HepG2 (cell line): ENCODE measurements around the gene CORO7. TPM values are rescaled to one million over a fixed set of nuclear protein-coding genes. Genes with fewer than 3 reads are reported as not detected.

ENCODE experiments used
- ARHGAP35 ChIP-seq: sonication (generic); formaldehyde crosslinking; IDR thresholded peaks from 2 replicates; pipeline ENCODE4 v1.9.0; 2022; ENCODE audit warnings: mild to moderate bottlenecking, inconsistent platforms, moderate library complexity, missing genetic modification reagents, borderline replicate concordance
- CCAR2 ChIP-seq: fragments of 200-400 bp; formaldehyde crosslinking; optimal IDR thresholded peaks from 2 replicates; pipeline ENCODE3; 2018; ENCODE audit warnings: low read depth, mild to moderate bottlenecking, low read length, moderate library complexity
- CREB1 ChIP-seq, 2 experiments: fragments of 450-650 bp in 1 of 2; IDR thresholded peaks; 2 replicates each; pipeline ENCODE4 v1.6.1; 2016 to 2017; ENCODE audit warnings: control low read depth in 1 of 2, mild to moderate bottlenecking in 1 of 2, missing compliant biosample characterization in 1 of 2, missing genetic modification characterization in 1 of 2
- GLI4 ChIP-seq: sonication (generic); formaldehyde crosslinking; IDR thresholded peaks from 2 replicates; pipeline ENCODE4 v1.5.1; 2020; ENCODE audit warnings: missing genetic modification reagents, mild to moderate bottlenecking, moderate library complexity, borderline replicate concordance
- GMEB2 ChIP-seq: IDR thresholded peaks from 2 replicates; pipeline ENCODE4 v1.6.1; 2016; ENCODE audit warnings: missing biosample characterization, missing genetic modification reagents, low read depth
- HNF4G ChIP-seq, 2 experiments: sonication (generic) in 1 of 2; formaldehyde crosslinking in 1 of 2; IDR thresholded peaks; 2 replicates each; pipeline versions ENCODE4 v1.4.0 to v1.6.1; 2011 to 2020; ENCODE audit warnings: borderline replicate concordance in 2 of 2, low read depth in 2 of 2, mild to moderate bottlenecking in 2 of 2, low read length in 1 of 2, missing genetic modification reagents in 1 of 2, moderate library complexity in 1 of 2
- MAFG ChIP-seq: sonication (generic); formaldehyde crosslinking; IDR thresholded peaks from 2 replicates; pipeline ENCODE4 v1.5.1; 2020; ENCODE audit warnings: mild to moderate bottlenecking, missing genetic modification reagents
- MED8 ChIP-seq: sonication (generic); formaldehyde crosslinking; IDR thresholded peaks from 2 replicates; pipeline ENCODE4 v1.8.1; 2023; ENCODE audit warnings: mild to moderate bottlenecking, missing genetic modification reagents; ENCODE audit not compliant: insufficient replicate concordance
- MEF2D ChIP-seq: sonication (generic); formaldehyde crosslinking; IDR thresholded peaks from 2 replicates; pipeline ENCODE4 v1.5.1; 2020; ENCODE audit warnings: mild to moderate bottlenecking, missing genetic modification reagents
- NR2F6 ChIP-seq, 2 experiments: IDR thresholded peaks; 2 replicates each; pipeline ENCODE4 v1.6.1; 2016; ENCODE audit warnings: antibody characterized with exemption in 1 of 2, mild to moderate bottlenecking in 1 of 2
- PAF1 ChIP-seq: IDR thresholded peaks from 2 replicates; pipeline ENCODE4 v1.6.1; 2016; ENCODE audit warnings: missing genetic modification reagents, missing compliant biosample characterization
- PCBP1 ChIP-seq: fragments of 200-400 bp; formaldehyde crosslinking; IDR thresholded peaks from 2 replicates; pipeline ENCODE4 v1.6.1; 2017; ENCODE audit warnings: mild to moderate bottlenecking, low read depth, low read length, borderline replicate concordance
- SAP130 ChIP-seq: IDR thresholded peaks from 2 replicates; pipeline ENCODE4 v1.6.1; 2016; ENCODE audit warnings: low read depth
- SNAPC2 ChIP-seq: sonication (generic); formaldehyde crosslinking; IDR thresholded peaks from 2 replicates; pipeline ENCODE4 v1.8.1; 2022; ENCODE audit warnings: mild to moderate bottlenecking, missing genetic modification reagents
- ZFYVE20 ChIP-seq: sonication (generic); formaldehyde crosslinking; IDR thresholded peaks from 2 replicates; pipeline ENCODE4 v1.8.0; 2023; ENCODE audit warnings: low read depth, mild to moderate bottlenecking, moderate library complexity, missing genetic modification reagents, borderline replicate concordance
- ZIK1 ChIP-seq: sonication (generic); formaldehyde crosslinking; IDR thresholded peaks from 2 replicates; pipeline ENCODE4 v1.5.0; 2020; ENCODE audit warnings: mild to moderate bottlenecking, low read depth, missing genetic modification reagents, borderline replicate concordance
- ZMYM4 ChIP-seq: sonication (generic); formaldehyde crosslinking; IDR thresholded peaks from 2 replicates; pipeline ENCODE4 v1.8.1; 2023; ENCODE audit warnings: mild to moderate bottlenecking, missing genetic modification reagents
- ZNF441 ChIP-seq: sonication (generic); formaldehyde crosslinking; IDR thresholded peaks from 2 replicates; pipeline ENCODE4 v1.7.0; 2021; ENCODE audit warnings: missing genetic modification reagents, borderline replicate concordance
- ZNF772 ChIP-seq: sonication (generic); formaldehyde crosslinking; IDR thresholded peaks from 2 replicates; pipeline ENCODE4 v1.5.0; 2020; ENCODE audit warnings: mild to moderate bottlenecking, missing genetic modification reagents
- ZNF83 ChIP-seq: sonication (generic); formaldehyde crosslinking; IDR thresholded peaks from 2 replicates; pipeline ENCODE4 v1.4.0; 2020; ENCODE audit warnings: missing genetic modification reagents, mild to moderate bottlenecking, borderline replicate concordance
- polyA plus RNA-seq, 8 experiments: library from polyadenylated mRNA; depleted of rRNA in 3 of 8; stranded (reverse) in 7 of 8; unstranded in 1 of 8; fragments of >200 nt; fragmentation: Illumina TruSeq in 4 of 8; extraction: Trizol in 4 of 8; gene quantifications; 2 replicates each; pipeline versions ENCODE4 v1.2.1 to v1.2.3, GENCODE V29; 2011 to 2016; ENCODE audit warnings: low read depth in 4 of 8, missing spikeins in 1 of 8, mixed read lengths in 1 of 8; ENCODE audit not compliant: insufficient read depth in 1 of 8
- total RNA-seq, 5 experiments: library from RNA; depleted of rRNA; stranded (reverse); fragments of >200 nt; fragmentation: Illumina TruSeq; extraction: Trizol; gene quantifications; 2 replicates each; pipeline ENCODE4 v1.2.3, GENCODE V29; 2016; ENCODE audit warnings: low read depth in 1 of 5
- TF ChIP-seq, protein P1 (sequence below): sonication (generic); formaldehyde crosslinking; IDR thresholded peaks from 2 replicates; pipeline ENCODE4 v1.4.0; 2020; ENCODE audit warnings: mild to moderate bottlenecking, missing genetic modification reagents, borderline replicate concordance
- TF ChIP-seq, protein P2 (sequence below): sonication (generic); formaldehyde crosslinking; IDR thresholded peaks from 2 replicates; pipeline ENCODE4 v1.4.0; 2020; ENCODE audit warnings: missing genetic modification reagents, low read depth, mild to moderate bottlenecking, borderline replicate concordance
- TF ChIP-seq, protein P3 (sequence below): sonication (generic); formaldehyde crosslinking; IDR thresholded peaks from 2 replicates; pipeline ENCODE4 v1.5.1; 2020; ENCODE audit warnings: mild to moderate bottlenecking, moderate library complexity, missing genetic modification reagents

The CORO7 gene
- total and polyA plus RNA-seq, 2 of the 13 experiments (the other 11 are each of a cell fraction or from before 2014, with no cell fraction given) = 9.9 to 14.3 TPM

DNA sequence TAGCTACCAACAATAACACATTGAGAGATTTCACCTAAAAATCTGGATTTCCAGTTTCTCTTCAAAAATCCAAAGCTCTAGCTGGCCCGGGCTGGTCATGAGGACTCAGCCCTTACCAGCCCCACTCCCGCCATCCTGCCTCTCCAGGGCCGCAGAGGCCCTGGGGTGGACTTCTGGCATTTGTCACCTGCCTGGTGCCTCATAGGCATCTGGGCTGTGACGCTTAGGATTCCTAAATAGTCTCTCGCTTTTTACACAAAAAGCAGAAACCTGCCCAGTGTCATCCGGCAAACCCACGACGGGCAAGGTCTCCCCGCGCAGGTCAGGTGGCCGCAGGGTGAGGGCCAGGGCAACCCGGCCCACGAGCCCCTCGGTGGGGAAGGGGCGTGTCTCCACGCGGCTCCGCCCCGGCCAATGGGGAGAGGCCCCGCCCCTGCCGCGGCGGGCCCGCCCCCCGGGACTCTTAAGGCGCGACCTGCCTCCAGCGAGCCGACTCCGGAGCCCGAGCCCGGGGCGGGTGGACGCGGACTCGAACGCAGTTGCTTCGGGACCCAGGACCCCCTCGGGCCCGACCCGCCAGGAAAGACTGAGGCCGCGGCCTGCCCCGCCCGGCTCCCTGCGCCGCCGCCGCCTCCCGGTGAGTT is 44.9 kb downstream of the CORO7 start, which contains the start of gene VASN (continued):
- no peak for TF ChIP-seq GLI4
- TF ChIP-seq GMEB2 (CRISPR knock-in tag) = no peak
- TF ChIP-seq MAFG (CRISPR knock-in tag) = no peak
- TF ChIP-seq CCAR2 = no peak
- TF ChIP-seq, protein P1, sequence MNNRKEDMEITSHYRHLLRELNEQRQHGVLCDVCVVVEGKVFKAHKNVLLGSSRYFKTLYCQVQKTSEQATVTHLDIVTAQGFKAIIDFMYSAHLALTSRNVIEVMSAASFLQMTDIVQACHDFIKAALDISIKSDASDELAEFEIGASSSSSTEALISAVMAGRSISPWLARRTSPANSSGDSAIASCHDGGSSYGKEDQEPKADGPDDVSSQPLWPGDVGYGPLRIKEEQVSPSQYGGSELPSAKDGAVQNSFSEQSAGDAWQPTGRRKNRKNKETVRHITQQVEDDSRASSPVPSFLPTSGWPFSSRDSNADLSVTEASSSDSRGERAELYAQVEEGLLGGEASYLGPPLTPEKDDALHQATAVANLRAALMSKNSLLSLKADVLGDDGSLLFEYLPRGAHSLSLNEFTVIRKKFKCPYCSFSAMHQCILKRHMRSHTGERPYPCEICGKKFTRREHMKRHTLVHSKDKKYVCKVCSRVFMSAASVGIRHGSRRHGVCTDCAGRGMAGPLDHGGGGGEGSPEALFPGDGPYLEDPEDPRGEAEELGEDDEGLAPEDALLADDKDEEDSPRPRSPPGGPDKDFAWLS = no peak
- TF ChIP-seq PCBP1 = no peak
- TF ChIP-seq MED8 (CRISPR knock-in tag) = peak; percentile 55
- TF ChIP-seq CREB1 (IDR thresholded peaks at IDR 0.05) = peak; percentile 19; the same call in 1 of the 2 replicates
- TF ChIP-seq CREB1 (CRISPR knock-in tag; IDR thresholded peaks at IDR 0.05) = no peak
- TF ChIP-seq ZIK1 (CRISPR knock-in tag) = no peak
- TF ChIP-seq, protein P2, sequence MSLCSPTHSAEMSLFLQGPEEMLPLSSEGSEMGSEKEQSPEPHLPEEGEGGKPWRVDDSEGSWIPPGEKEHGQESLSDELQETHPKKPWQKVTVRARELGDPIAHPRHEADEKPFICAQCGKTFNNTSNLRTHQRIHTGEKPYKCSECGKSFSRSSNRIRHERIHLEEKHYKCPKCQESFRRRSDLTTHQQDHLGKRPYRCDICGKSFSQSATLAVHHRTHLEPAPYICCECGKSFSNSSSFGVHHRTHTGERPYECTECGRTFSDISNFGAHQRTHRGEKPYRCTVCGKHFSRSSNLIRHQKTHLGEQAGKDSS (CRISPR knock-in tag) = peak; percentile 22; the same call in 1 of the 2 replicates
- TF ChIP-seq ZMYM4 = peak; percentile 68
- TF ChIP-seq MEF2D (CRISPR knock-in tag) = no peak
- TF ChIP-seq, protein P3, sequence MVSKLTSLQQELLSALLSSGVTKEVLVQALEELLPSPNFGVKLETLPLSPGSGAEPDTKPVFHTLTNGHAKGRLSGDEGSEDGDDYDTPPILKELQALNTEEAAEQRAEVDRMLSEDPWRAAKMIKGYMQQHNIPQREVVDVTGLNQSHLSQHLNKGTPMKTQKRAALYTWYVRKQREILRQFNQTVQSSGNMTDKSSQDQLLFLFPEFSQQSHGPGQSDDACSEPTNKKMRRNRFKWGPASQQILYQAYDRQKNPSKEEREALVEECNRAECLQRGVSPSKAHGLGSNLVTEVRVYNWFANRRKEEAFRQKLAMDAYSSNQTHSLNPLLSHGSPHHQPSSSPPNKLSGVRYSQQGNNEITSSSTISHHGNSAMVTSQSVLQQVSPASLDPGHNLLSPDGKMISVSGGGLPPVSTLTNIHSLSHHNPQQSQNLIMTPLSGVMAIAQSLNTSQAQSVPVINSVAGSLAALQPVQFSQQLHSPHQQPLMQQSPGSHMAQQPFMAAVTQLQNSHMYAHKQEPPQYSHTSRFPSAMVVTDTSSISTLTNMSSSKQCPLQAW (CRISPR knock-in tag) = 0 out of 2 replicates have a peak, but pooled peaks have one; percentile 47
- TF ChIP-seq ZFYVE20 (CRISPR knock-in tag) = 0 out of 2 replicates have a peak, but pooled peaks have one; percentile 21
- TF ChIP-seq SAP130 (CRISPR knock-in tag) = peak; percentile 70; the same call in 1 of the 2 replicates
- TF ChIP-seq HNF4G (IDR thresholded peaks at IDR 0.05; ENCODE audit: borderline replicate concordance, low read depth, low read length) = no peak
- 0 out of 2 replicates have a peak, but pooled peaks have one; percentile 28 for TF ChIP-seq HNF4G (CRISPR knock-in tag; IDR thresholded peaks at IDR 0.05; ENCODE audit: borderline replicate concordance, low read depth)
- no peak for TF ChIP-seq NR2F6 (IDR thresholded peaks at IDR 0.05)
- no peak for TF ChIP-seq NR2F6 (CRISPR knock-in tag; IDR thresholded peaks at IDR 0.05)
- TF ChIP-seq ZNF441 = peak; percentile 63; the same call in 1 of the 2 replicates
- no peak for TF ChIP-seq ZNF83 (CRISPR knock-in tag)
- no peak for TF ChIP-seq PAF1 (CRISPR knock-in tag)
- TF ChIP-seq ARHGAP35 (CRISPR knock-in tag) = no peak; the same call in 1 of the 2 replicates
- no peak for TF ChIP-seq ZNF772 (CRISPR knock-in tag)
- no peak for TF ChIP-seq SNAPC2 (CRISPR knock-in tag)
